Adipocyte (in vitro differentiated cells): ENCODE results near the gene CCNE1.
"Not testable (repeated sequence)": the region's sequence is repeated elsewhere in the genome, so short reads cannot be mapped to it uniquely, and the experiment has no call there.

Source experiments
- DNase-seq: peaks from one replicate; pipeline ENCODE4 v3.0.0-alpha.2; 2015; ENCODE audit warnings: low read depth
- H3K27me3 ChIP-seq: replicated peaks from 2 replicates; pipeline ENCODE4 v1.7.0; 2013; ENCODE audit warnings: mild to moderate bottlenecking, low read length, moderate library complexity; ENCODE audit not compliant: control insufficient read depth, insufficient read depth
- H3K36me3 ChIP-seq: 2 replicates; pipeline ENCODE4 v1.7.0; 2013; ENCODE audit warnings: low read length, mild to moderate bottlenecking, moderate library complexity; ENCODE audit not compliant: control insufficient read depth, insufficient read depth, severe bottlenecking
- H3K4me1 ChIP-seq: 2 replicates; pipeline ENCODE4 v1.7.0; 2013; ENCODE audit warnings: mild to moderate bottlenecking, low read length, moderate library complexity; ENCODE audit not compliant: control insufficient read depth, insufficient read depth
- H3K4me3 ChIP-seq: 2 replicates; pipeline ENCODE4 v1.7.0; 2013; ENCODE audit warnings: mild to moderate bottlenecking, low read length, moderate library complexity
- H3K9ac ChIP-seq: 2 replicates; pipeline ENCODE4 v1.7.0; 2013; ENCODE audit warnings: mild to moderate bottlenecking, low read length, moderate library complexity
- H3K9me3 ChIP-seq: 2 replicates; pipeline ENCODE4 v1.7.0; 2013; ENCODE audit warnings: mild to moderate bottlenecking, low read length, moderate library complexity; ENCODE audit not compliant: control insufficient read depth

The CCNE1 gene

DNA sequence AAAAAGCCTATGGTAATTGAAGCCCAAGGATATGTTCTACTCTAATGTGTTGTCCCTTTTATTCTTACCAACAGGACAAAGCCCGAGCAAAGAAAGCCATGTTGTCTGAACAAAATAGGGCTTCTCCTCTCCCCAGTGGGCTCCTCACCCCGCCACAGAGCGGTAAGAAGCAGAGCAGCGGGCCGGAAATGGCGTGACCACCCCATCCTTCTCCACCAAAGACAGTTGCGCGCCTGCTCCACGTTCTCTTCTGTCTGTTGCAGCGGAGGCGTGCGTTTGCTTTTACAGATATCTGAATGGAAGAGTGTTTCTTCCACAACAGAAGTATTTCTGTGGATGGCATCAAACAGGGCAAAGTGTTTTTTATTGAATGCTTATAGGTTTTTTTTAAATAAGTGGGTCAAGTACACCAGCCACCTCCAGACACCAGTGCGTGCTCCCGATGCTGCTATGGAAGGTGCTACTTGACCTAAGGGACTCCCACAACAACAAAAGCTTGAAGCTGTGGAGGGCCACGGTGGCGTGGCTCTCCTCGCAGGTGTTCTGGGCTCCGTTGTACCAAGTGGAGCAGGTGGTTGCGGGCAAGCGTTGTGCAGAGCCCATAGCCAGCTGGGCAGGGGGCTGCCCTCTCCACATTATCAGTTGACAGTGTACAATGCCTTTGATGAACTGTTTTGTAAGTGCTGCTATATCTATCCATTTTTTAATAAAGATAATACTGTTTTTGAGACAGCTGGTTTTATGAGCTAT is 12.0 kb downstream of the CCNE1 start:
- no peak for DNase-seq
- Histone ChIP-seq H3K9ac (no peak overlapping the region), H3K27me3 (no peaks in the 10 kb centered on the region), H3K4me1 (no peaks in the 10 kb centered on the region), H3K9me3 (no peaks in the 10 kb centered on the region), H3K4me3 (no peak overlapping the region), H3K36me3 (peaks cover 10% of the 10 kb centered on the region)

DNA sequence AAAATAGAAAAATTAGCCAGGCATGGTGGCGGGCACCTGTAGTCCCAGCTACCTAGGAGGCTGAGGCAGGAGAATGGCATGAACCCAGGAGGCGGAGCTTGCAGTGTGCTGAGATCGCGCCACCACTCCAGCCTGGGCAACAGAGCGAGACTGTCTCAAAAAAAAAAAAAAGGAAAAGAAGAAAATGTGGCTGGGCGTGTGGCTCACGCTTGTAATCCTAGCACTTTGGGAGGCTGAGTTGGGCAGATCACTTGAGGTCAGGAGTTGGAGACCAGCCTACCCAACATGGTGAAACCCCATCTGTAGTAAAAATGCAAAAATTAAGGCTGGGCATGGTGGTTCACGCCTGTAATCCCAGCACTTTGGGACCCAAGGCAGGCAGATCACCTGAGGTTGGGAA is 13.5 kb downstream of the CCNE1 start:
- not testable (repeated sequence) for H3K4me3 ChIP-seq, H3K9me3 ChIP-seq, DNase-seq, H3K4me1 ChIP-seq, H3K27me3 ChIP-seq, H3K9ac ChIP-seq
- peaks cover 10% of the 10 kb centered on the region for H3K36me3 ChIP-seq

GRCh38 chr19:29831041-29831548 is 19.3 kb downstream of the CCNE1 start:
- Histone ChIP-seq H3K9ac (no peak overlapping the region), H3K4me3 (no peak overlapping the region), H3K4me1 (no peaks in the 10 kb centered on the region), H3K27me3 (peaks cover 18% of the 10 kb centered on the region), H3K9me3 (no peaks in the 10 kb centered on the region), H3K36me3 (no peaks in the 10 kb centered on the region)
- DNase-seq = no peak

DNA sequence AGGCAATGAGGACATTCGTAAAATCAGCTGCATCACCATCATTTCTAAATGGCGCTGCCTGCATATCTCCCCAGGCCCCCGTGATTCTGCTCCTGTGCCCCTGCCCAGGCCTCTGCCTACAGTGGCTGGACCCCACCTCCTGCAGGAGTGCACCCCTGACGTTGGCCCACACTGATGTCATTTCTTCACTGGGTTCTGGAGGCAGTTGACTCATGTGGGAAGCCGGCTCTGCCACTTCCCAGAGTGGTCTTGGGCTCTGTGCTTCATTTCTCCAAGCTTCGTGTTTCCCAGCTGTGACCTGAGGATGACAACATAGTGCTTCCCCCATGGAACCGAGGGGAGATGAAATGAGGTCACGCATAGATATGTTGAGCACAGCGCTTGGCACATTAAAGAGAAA is 19.9 kb downstream of the CCNE1 start:
- no peaks in the 10 kb centered on the region for H3K9me3 ChIP-seq
- H3K27me3 ChIP-seq = peaks cover 18% of the 10 kb centered on the region
- no peaks in the 10 kb centered on the region for H3K4me1 ChIP-seq
- H3K4me3 ChIP-seq = no peak overlapping the region
- H3K9ac ChIP-seq = no peak overlapping the region
- DNase-seq = no peak
- H3K36me3 ChIP-seq = no peaks in the 10 kb centered on the region

DNA sequence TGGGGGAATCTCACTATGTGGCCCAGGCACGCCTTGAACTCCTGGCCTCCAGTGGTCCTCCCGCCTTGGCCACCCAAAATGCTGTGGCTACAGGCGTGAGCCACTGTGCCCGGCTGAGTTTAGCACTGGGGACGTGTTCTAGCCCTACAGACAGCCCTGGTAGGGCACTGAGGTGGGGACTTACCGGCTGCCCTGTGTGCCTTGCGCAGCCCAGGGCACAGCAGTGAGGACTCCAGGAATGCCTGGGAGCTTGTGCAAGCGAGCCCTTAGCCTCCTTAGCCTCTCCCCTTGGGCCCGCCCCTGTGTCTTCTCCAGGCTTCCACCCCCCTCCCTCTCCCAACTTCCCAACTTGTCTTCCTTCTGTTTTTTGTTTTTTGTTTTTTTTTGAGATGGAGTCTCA is 21.0 kb downstream of the CCNE1 start:
- Histone ChIP-seq H3K27me3 (peaks cover 22% of the 10 kb centered on the region), H3K9ac (no peak overlapping the region), H3K36me3 (no peaks in the 10 kb centered on the region), H3K4me3 (no peak overlapping the region), H3K9me3 (no peaks in the 10 kb centered on the region), H3K4me1 (no peaks in the 10 kb centered on the region)
- DNase-seq = no peak

GRCh38 chr19:29833614-29834261 is 21.9 kb downstream of the CCNE1 start:
- no peak overlapping the region for H3K9ac ChIP-seq
- no peaks in the 10 kb centered on the region for H3K36me3 ChIP-seq
- no peak for DNase-seq
- H3K4me1 ChIP-seq = no peaks in the 10 kb centered on the region
- H3K27me3 ChIP-seq = peaks cover 24% of the 10 kb centered on the region
- H3K9me3 ChIP-seq = no peaks in the 10 kb centered on the region
- no peak overlapping the region for H3K4me3 ChIP-seq

- H3K4me1 ChIP-seq = no peaks in the 10 kb centered on the region
- H3K9ac ChIP-seq = no peak overlapping the region
- H3K36me3 ChIP-seq = no peaks in the 10 kb centered on the region
- DNase-seq = no peak
- H3K9me3 ChIP-seq = no peaks in the 10 kb centered on the region
- no peak overlapping the region for H3K4me3 ChIP-seq
- H3K27me3 ChIP-seq = peaks cover 29% of the 10 kb centered on the region
These were observed 23.4 kb downstream of the CCNE1 start for GRCh38 chr19:29834991-29835846.

GRCh38 chr19:29836409-29836825 is 24.6 kb downstream of the CCNE1 start:
- Histone ChIP-seq H3K4me1 (no peaks in the 10 kb centered on the region), H3K9me3 (no peaks in the 10 kb centered on the region)
- no peak for DNase-seq

GRCh38 chr19:29837448-29837981 is 25.7 kb downstream of the CCNE1 start:
- Histone ChIP-seq H3K4me1 (no peaks in the 10 kb centered on the region), H3K9me3 (no peaks in the 10 kb centered on the region), H3K9ac (no peak overlapping the region), H3K27me3 (peaks cover 19% of the 10 kb centered on the region), H3K36me3 (no peaks in the 10 kb centered on the region), H3K4me3 (no peak overlapping the region)
- DNase-seq = no peak

More at GRCh38 chr19:29836409-29836825, 24.6 kb downstream of the CCNE1 start:
- Histone ChIP-seq H3K4me3 (no peak overlapping the region), H3K9ac (no peak overlapping the region), H3K36me3 (no peaks in the 10 kb centered on the region), H3K27me3 (peaks cover 22% of the 10 kb centered on the region)

DNA sequence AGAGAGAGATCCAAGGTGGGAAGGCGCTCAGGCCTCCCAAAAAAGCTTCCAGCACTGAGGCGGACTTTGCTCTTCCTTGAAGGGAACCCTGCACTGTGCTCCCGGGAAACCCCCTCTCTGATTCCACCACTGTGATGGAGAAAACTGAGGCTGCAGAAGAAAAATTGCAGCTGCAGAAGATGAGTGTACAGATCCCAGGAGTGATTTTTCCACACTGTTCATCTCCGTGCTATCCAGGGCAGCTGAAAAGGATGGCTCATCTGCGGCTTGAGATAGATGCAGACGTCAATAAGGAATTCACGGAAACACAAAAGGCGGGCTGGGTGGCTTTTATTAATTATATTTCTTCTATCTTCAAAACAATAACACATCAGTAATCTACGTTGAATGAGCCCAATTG is 26.2 kb downstream of the CCNE1 start:
- Histone ChIP-seq H3K4me3 (no peak overlapping the region), H3K4me1 (peaks cover 2% of the 10 kb centered on the region), H3K9ac (no peak overlapping the region), H3K27me3 (peaks cover 19% of the 10 kb centered on the region), H3K36me3 (no peaks in the 10 kb centered on the region), H3K9me3 (no peaks in the 10 kb centered on the region)
- DNase-seq = no peak
